IMR-90 (cell line): ENCODE data around the gene TMOD1. TPM values are rescaled to one million over a fixed set of nuclear protein-coding genes. Genes with fewer than 3 reads are reported as not detected.

ENCODE experiments used
- ATAC-seq: fragments of 200-7000 bp; cut with Tn5 transposase; 2 replicates; pipeline ENCODE4 v1.9.1; 2020; ENCODE audit warnings: low read depth, mild to moderate bottlenecking, moderate library complexity
- BruUV-seq: library from RNA; stranded (reverse); fragments of 400-500 nt; replicated peaks from 2 replicates; lab custom pipeline; 2021; lab: Mats Ljungman, UMichigan
- CTCF ChIA-PET: fragments of 300-600 bp; formaldehyde crosslinking; extraction: SDS; loops from one replicate; lab custom pipeline; 2021; ENCODE audit warnings: antibody characterized with exemption; lab: Yijun Ruan, JAX
- POLR2A ChIA-PET: fragments of 300-600 bp; sonication (Branson Sonifier 250); formaldehyde crosslinking; loops from one replicate; lab custom pipeline; 2022; ENCODE audit warnings: antibody characterized with exemption; ENCODE audit not compliant: unreplicated experiment; lab: Charles Lee
- DNase-seq: peaks from one replicate; pipeline ENCODE4 v3.0.0; 2013
- H2AFZ ChIP-seq: replicated peaks from 2 replicates; pipeline ENCODE3; 2013; ENCODE audit warnings: low read length, mild to moderate bottlenecking; ENCODE audit not compliant: poor library complexity
- H2AK5ac ChIP-seq: 2 replicates; pipeline ENCODE4 v1.6.1; 2013; ENCODE audit warnings: low read depth, low read length, inconsistent platforms
- H2AK9ac ChIP-seq: replicated peaks from 2 replicates; pipeline ENCODE3; 2013; ENCODE audit warnings: mild to moderate bottlenecking, low read depth, low read length, moderate library complexity; ENCODE audit not compliant: poor library complexity
- H2BK120ac ChIP-seq: 2 replicates; pipeline ENCODE4 v1.6.1; 2013; ENCODE audit warnings: low read depth, low read length, inconsistent platforms
- H2BK15ac ChIP-seq: 3 replicates; pipeline ENCODE4 v1.6.1; 2013; ENCODE audit warnings: low read depth, low read length, inconsistent platforms
- H2BK20ac ChIP-seq: 2 replicates; pipeline ENCODE4 v1.6.1; 2013; ENCODE audit warnings: low read depth, mild to moderate bottlenecking, inconsistent platforms, low read length, moderate library complexity
- H2BK5ac ChIP-seq: 2 replicates; pipeline ENCODE4 v1.6.1; 2013; ENCODE audit warnings: mild to moderate bottlenecking, low read depth, low read length, inconsistent platforms; ENCODE audit not compliant: poor library complexity, severe bottlenecking
- H3K14ac ChIP-seq: replicated peaks from 2 replicates; pipeline ENCODE4 v1.6.1; 2013; ENCODE audit warnings: low read depth, low read length, inconsistent platforms
- H3K18ac ChIP-seq: 2 replicates; pipeline ENCODE4 v1.6.1; 2013; ENCODE audit warnings: low read depth, low read length, control low read depth
- H3K23ac ChIP-seq: 2 replicates; pipeline ENCODE4 v1.6.1; 2013; ENCODE audit warnings: low read depth, low read length, inconsistent platforms
- H3K27ac ChIP-seq: 2 replicates; pipeline ENCODE4 v1.5.1; 2013; ENCODE audit warnings: mild to moderate bottlenecking, control low read depth, low read length; ENCODE audit not compliant: insufficient read depth
- H3K27me3 ChIP-seq: 2 replicates; pipeline ENCODE4 v1.6.1; 2013; ENCODE audit warnings: low read length; ENCODE audit not compliant: control insufficient read depth, insufficient read depth
- H3K36me3 ChIP-seq: 2 replicates; pipeline ENCODE4 v1.6.1; 2013; ENCODE audit warnings: low read length, mixed read lengths; ENCODE audit not compliant: control insufficient read depth, insufficient read depth
- H3K4ac ChIP-seq: 2 replicates; pipeline ENCODE4 v1.6.1; 2013; ENCODE audit warnings: low read depth, low read length, inconsistent platforms
- H3K4me1 ChIP-seq: 2 replicates; pipeline ENCODE4 v1.6.1; 2013; ENCODE audit warnings: low read length, mixed read lengths; ENCODE audit not compliant: control insufficient read depth, insufficient read depth
- H3K4me2 ChIP-seq: 2 replicates; pipeline ENCODE4 v1.6.1; 2013; ENCODE audit warnings: low read depth, mild to moderate bottlenecking, control low read depth, low read length, moderate library complexity
- H3K4me3 ChIP-seq: 2 replicates; pipeline ENCODE4 v1.5.1; 2013; ENCODE audit warnings: low read depth, mild to moderate bottlenecking, control low read depth, low read length, moderate library complexity; ENCODE audit not compliant: insufficient read depth
- H3K56ac ChIP-seq: 2 replicates; pipeline ENCODE4 v1.6.1; 2013; ENCODE audit warnings: low read length, inconsistent platforms; ENCODE audit not compliant: insufficient read depth; ENCODE audit errors: extremely low read depth
- H3K79me1 ChIP-seq, 2 experiments: 2 replicates each; pipeline ENCODE4 v1.6.1; 2013; ENCODE audit warnings: low read length in 2 of 2, inconsistent platforms in 1 of 2, low read depth in 1 of 2
- H3K9ac ChIP-seq: 2 replicates; pipeline ENCODE4 v1.6.1; 2013; ENCODE audit warnings: low read depth, low read length, control low read depth
- H3K9me1 ChIP-seq: 2 replicates; pipeline ENCODE4 v1.6.1; 2013; ENCODE audit warnings: low read length, inconsistent platforms; ENCODE audit not compliant: insufficient read depth
- H3K9me3 ChIP-seq: 2 replicates; pipeline ENCODE4 v1.6.1; 2013; ENCODE audit warnings: low read length; ENCODE audit not compliant: control insufficient read depth, insufficient read depth
- H4K20me1 ChIP-seq: 2 replicates; pipeline ENCODE4 v1.6.1; 2013; ENCODE audit warnings: low read length, inconsistent platforms; ENCODE audit not compliant: insufficient read depth
- H4K5ac ChIP-seq: 2 replicates; pipeline ENCODE4 v1.6.1; 2013; ENCODE audit warnings: mild to moderate bottlenecking, low read depth, low read length, control low read depth
- H4K8ac ChIP-seq, 2 experiments: 2 replicates each; pipeline ENCODE4 v1.6.1; 2013; ENCODE audit warnings: low read depth in 2 of 2, low read length in 2 of 2, control low read depth in 1 of 2, inconsistent platforms in 1 of 2
- H4K91ac ChIP-seq: 2 replicates; pipeline ENCODE4 v1.6.1; 2013; ENCODE audit warnings: low read depth, low read length, inconsistent platforms; ENCODE audit not compliant: insufficient read depth
- BHLHE40 ChIP-seq: fragments of 150-350 bp; IDR thresholded peaks from 2 replicates; pipeline ENCODE4 v1.6.1; 2016; ENCODE audit warnings: mild to moderate bottlenecking, low read depth, low read length
- CEBPB ChIP-seq: IDR thresholded peaks from 2 replicates; pipeline ENCODE4 v1.6.1; 2012; ENCODE audit warnings: low read depth, low read length, improper control_type of control experiment
- CHD1 ChIP-seq: IDR thresholded peaks from 2 replicates; pipeline ENCODE4 v1.6.1; 2012; ENCODE audit warnings: low read depth, low read length, improper control_type of control experiment
- CTCF ChIP-seq: conservative IDR thresholded peaks from 2 replicates; pipeline ENCODE4 v1.5.1; 2012; ENCODE audit warnings: mild to moderate bottlenecking, low read depth, low read length, improper control_type of control experiment
- ELK1 ChIP-seq: fragments of 150-350 bp; IDR thresholded peaks from 2 replicates; pipeline ENCODE4 v1.6.1; 2016; ENCODE audit warnings: low read depth, mild to moderate bottlenecking, low read length, moderate library complexity, borderline replicate concordance
- MAFK ChIP-seq: IDR thresholded peaks from 2 replicates; pipeline ENCODE4 v1.6.1; 2012; ENCODE audit warnings: low read depth, low read length, improper control_type of control experiment
- MAZ ChIP-seq: IDR thresholded peaks from 2 replicates; pipeline ENCODE4 v1.6.1; 2012; ENCODE audit warnings: low read depth, mild to moderate bottlenecking, low read length, improper control_type of control experiment, moderate library complexity, borderline replicate concordance
- MXI1 ChIP-seq: IDR thresholded peaks from 2 replicates; pipeline ENCODE4 v1.6.1; 2012; ENCODE audit warnings: low read depth, mild to moderate bottlenecking, low read length, moderate library complexity, borderline replicate concordance
- RAD21 ChIP-seq: IDR thresholded peaks from 2 replicates; pipeline ENCODE4 v1.6.1; 2012; ENCODE audit warnings: low read length, improper control_type of control experiment
- RCOR1 ChIP-seq: IDR thresholded peaks from 2 replicates; pipeline ENCODE4 v1.6.1; 2012; ENCODE audit warnings: mild to moderate bottlenecking, low read length, improper control_type of control experiment; ENCODE audit not compliant: insufficient replicate concordance
- SMC3 ChIP-seq: fragments of 150-350 bp; IDR thresholded peaks from 2 replicates; pipeline ENCODE4 v1.6.1; 2016; ENCODE audit warnings: low read depth, mild to moderate bottlenecking, antibody characterized with exemption, low read length, moderate library complexity
- WGBS, 2 experiments: methylation state at CpG; one replicate each; pipeline versions ENCODE4 v1.1.5 to v1.1.7; 2013; ENCODE audit warnings: missing lambda C conversion rate in 2 of 2; ENCODE audit not compliant: insufficient read length in 1 of 2; ENCODE audit errors: extremely low coverage in 2 of 2; 5-methylcytosine and 5-hydroxymethylcytosine counted together
- dilution Hi-C: fragments of 300-500 bp; cut with HindIII; formaldehyde crosslinking; loops from one replicate; pipeline ENCODE4 v1.14.3; 2018; ENCODE audit warnings: low sequenced_read_pairs; ENCODE audit not compliant: unreplicated experiment
- in situ Hi-C: fragments of 300-500 bp; cut with MboI; formaldehyde crosslinking; loops from 3 replicates; pipeline ENCODE4 v1.14.3; 2019; ENCODE audit warnings: low sequenced_read_pairs, inconsistent platforms, mixed read lengths
- intact Hi-C: fragments of 100-400 bp; cut with micrococcal nuclease; formaldehyde crosslinking; loops from 2 replicates; pipeline ENCODE4 v1.10.0; 2022
- polyA plus RNA-seq, 3 experiments: library from polyadenylated mRNA; depleted of rRNA; stranded (reverse); fragments of >200 nt; gene quantifications; 2 replicates each; pipeline ENCODE4 v1.2.3, GENCODE V29; 2012; ENCODE audit warnings: low replicate concordance in 1 of 3
- total RNA-seq: library from RNA; depleted of rRNA; stranded (reverse); fragments of >200 nt; gene quantifications from 2 replicates; pipeline ENCODE4 v1.2.3, GENCODE V29; 2012

The TMOD1 gene
- total and polyA plus RNA-seq, 2 of the 4 experiments (the other 2 are of a cell fraction) = 0.18 to 0.38 TPM

GRCh38 chr9:97596906-97597305 lies 95.4 kb downstream of the TMOD1 start:
- H3K36me3 ChIP-seq = peaks cover 13% of the 10 kb centered on the region
- no peak overlapping the region for H2AFZ ChIP-seq
- WGBS, 2 experiments = no CpG with 5 or more reads among the region's 4 CpGs
- H3K9ac ChIP-seq = no peak overlapping the region
- no peak overlapping the region for H3K27ac ChIP-seq
- H3K4me3 ChIP-seq = no peak overlapping the region
- DNase-seq = no peak
- POLR2A ChIA-PET = no interaction called here
- H2AK9ac ChIP-seq = no peak overlapping the region
- no peak overlapping the region for H2BK20ac ChIP-seq
- no peaks in the 10 kb centered on the region for H3K9me1 ChIP-seq
- H3K79me1 ChIP-seq = no peaks in the 10 kb centered on the region
- TF ChIP-seq ELK1 (no peak), CEBPB (no peak), BHLHE40 (no peak), MAZ (no peak), MXI1 (no peak), RAD21 (no peak), CHD1 (no peak), MAFK (no peak), CTCF (no peak), RCOR1 (no peak), SMC3 (no peak)
- intact Hi-C loops = loop anchor here (5.0 kb wide), 1 partner anchor 740 kb away; no protein-coding TSS in a partner anchor
- no peak overlapping the region for H3K14ac ChIP-seq
- dilution Hi-C loops = no loop called here
- H3K4me1 ChIP-seq = no peaks in the 10 kb centered on the region; the same call in 1 of the 2 replicates
- CTCF ChIA-PET = interaction anchor here (0.6 to 6.6 kb wide), 2 partner anchors 124 to 128 kb away, joined by 3 to 119 read pairs; no protein-coding TSS in a partner anchor
- no peaks in the 10 kb centered on the region for H3K9me3 ChIP-seq
- no peak overlapping the region for H4K5ac ChIP-seq
- no peaks in the 10 kb centered on the region; the same call in 1 of the 2 replicates for H3K27me3 ChIP-seq
- H2AK5ac ChIP-seq = no peak overlapping the region
- H3K4ac ChIP-seq = no peak overlapping the region
- no peak overlapping the region for H2BK15ac ChIP-seq
- no peak overlapping the region for H3K18ac ChIP-seq
- no peak overlapping the region for H3K56ac ChIP-seq
- no peak overlapping the region for H4K8ac ChIP-seq
- H2BK5ac ChIP-seq = no peak overlapping the region
- H3K23ac ChIP-seq = no peak overlapping the region
- no TSS peak for BruUV-seq
- no peak overlapping the region for H4K91ac ChIP-seq
- no peak for ATAC-seq
- no peak overlapping the region for H3K4me2 ChIP-seq
- no peak overlapping the region for H2BK120ac ChIP-seq
- in situ Hi-C loops = no loop called here
- no peaks in the 10 kb centered on the region for H4K20me1 ChIP-seq
